ENCODE results near the gene MYOM3.

MYOM3 gene

DNA sequence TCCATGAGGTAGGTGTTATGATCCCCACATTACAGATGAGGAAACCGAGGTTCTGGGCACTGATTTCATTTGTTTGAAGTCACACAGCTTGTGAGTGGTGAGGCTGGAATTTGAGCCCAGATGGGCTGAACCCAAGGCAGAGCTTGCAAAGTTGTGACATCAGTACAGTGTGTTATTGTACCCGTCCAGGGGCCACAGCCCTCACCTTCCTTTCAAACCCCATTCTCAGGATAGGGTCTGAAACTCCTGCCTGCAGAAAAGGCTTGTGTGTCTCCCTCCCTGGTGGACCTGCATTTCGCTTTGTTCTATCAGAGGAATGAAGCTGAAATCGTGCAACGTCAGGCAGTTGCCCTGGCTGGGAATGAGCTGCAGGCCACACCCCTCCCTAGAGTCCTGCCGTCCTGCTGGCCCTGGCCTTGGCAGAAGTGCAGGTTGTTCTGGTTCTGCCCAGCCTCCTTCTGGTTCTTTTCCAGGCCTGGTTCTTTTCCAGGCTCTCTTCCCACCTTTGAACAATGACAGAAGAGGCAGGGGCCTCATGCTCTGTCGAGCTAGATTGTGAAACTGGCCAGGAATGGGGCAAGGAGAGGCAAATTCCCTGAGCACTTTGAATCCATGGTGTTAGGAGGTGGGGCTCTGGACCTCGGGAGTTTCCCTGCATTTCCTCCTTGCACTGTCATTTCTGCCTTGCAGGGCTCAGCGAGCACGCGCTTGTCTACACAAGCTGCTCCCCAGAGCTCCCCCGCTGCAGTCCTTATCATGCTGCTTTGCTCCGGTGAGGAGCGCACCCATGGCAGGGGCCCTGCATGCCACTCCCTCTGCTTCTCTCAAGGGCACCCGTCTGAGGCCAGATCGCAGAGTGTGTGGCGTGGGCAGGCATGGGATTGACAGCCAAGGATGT is 8.2 kb upstream of the MYOM3 start:
- Histone ChIP-seq H3F3A (ENCODE audit: insufficient read depth, low read length) (no peaks in the 10 kb centered on the region), H3K79me2 (ENCODE audit: insufficient read depth, low read length) (no peaks in the 10 kb centered on the region), H3K9me3 (ENCODE audit: low read length) (no peaks in the 10 kb centered on the region), H4K20me1 (ENCODE audit: insufficient read depth, low read length) (no peaks in the 10 kb centered on the region), H3K27ac (ENCODE audit: low read depth, low read length, poor library complexity, severe bottlenecking) (no peak overlapping the region), H3K27me3 (ENCODE audit: insufficient read depth, low read length) (0 out of 2 replicates have a peak, but pooled peaks cover 9% of the 10 kb centered on the region), H3K4me1 (ENCODE audit: insufficient read depth, low read length, severe bottlenecking) (no peaks in the 10 kb centered on the region), H3K4me2 (ENCODE audit: low read length) (no peak overlapping the region), H3K9me2 (ENCODE audit: low read depth, low read length) (no peaks in the 10 kb centered on the region), H3K4me3 (ENCODE audit: low read depth, low read length, poor library complexity, severe bottlenecking) (no peak overlapping the region), H2AFZ (ENCODE audit: low read length) (no peak overlapping the region), H3K36me3 (ENCODE audit: insufficient read depth, low read length) (no peaks in the 10 kb centered on the region), H3K9ac (ENCODE audit: low read length) (no peak overlapping the region)
- TF ChIP-seq, protein P1, sequence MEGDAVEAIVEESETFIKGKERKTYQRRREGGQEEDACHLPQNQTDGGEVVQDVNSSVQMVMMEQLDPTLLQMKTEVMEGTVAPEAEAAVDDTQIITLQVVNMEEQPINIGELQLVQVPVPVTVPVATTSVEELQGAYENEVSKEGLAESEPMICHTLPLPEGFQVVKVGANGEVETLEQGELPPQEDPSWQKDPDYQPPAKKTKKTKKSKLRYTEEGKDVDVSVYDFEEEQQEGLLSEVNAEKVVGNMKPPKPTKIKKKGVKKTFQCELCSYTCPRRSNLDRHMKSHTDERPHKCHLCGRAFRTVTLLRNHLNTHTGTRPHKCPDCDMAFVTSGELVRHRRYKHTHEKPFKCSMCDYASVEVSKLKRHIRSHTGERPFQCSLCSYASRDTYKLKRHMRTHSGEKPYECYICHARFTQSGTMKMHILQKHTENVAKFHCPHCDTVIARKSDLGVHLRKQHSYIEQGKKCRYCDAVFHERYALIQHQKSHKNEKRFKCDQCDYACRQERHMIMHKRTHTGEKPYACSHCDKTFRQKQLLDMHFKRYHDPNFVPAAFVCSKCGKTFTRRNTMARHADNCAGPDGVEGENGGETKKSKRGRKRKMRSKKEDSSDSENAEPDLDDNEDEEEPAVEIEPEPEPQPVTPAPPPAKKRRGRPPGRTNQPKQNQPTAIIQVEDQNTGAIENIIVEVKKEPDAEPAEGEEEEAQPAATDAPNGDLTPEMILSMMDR (IDR thresholded peaks at IDR 0.05; ENCODE audit: low read length) = no peak
- no peak for TF ChIP-seq EZH2 (IDR thresholded peaks at IDR 0.05; ENCODE audit: borderline replicate concordance, low read length)

DNA sequence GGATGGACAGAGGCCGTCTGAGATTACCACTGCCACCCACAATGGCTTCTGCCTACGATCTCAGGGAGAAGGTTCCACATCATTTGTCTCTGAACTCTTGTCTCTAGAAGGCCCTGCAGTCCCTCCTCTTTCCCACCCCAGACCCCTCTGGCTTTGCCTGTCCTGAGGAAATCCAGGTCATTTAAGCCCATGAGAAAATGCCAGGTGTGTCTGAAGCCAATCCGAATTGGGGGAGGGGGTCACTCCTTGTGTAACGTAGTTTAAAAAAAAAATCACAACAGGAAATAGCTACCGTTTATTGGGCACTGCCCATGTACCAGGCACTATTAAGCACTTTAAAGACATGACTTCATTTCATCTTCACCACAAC is 7.5 kb upstream of the MYOM3 start:
- no peaks in the 10 kb centered on the region for H3F3A ChIP-seq (ENCODE audit: insufficient read depth, low read length)
- no peak overlapping the region for H3K4me3 ChIP-seq (ENCODE audit: low read depth, low read length, poor library complexity, severe bottlenecking)
- no peak for TF ChIP-seq EZH2 (IDR thresholded peaks at IDR 0.05; ENCODE audit: borderline replicate concordance, low read length)
- TF ChIP-seq, protein P1 (IDR thresholded peaks at IDR 0.05; ENCODE audit: low read length) = no peak
- no peak overlapping the region for H3K27ac ChIP-seq (ENCODE audit: low read depth, low read length, poor library complexity, severe bottlenecking)
- H3K4me1 ChIP-seq (ENCODE audit: insufficient read depth, low read length, severe bottlenecking) = no peaks in the 10 kb centered on the region
- no peaks in the 10 kb centered on the region for H3K36me3 ChIP-seq (ENCODE audit: insufficient read depth, low read length)
- no peak overlapping the region for H3K9ac ChIP-seq (ENCODE audit: low read length)
- no peaks in the 10 kb centered on the region for H4K20me1 ChIP-seq (ENCODE audit: insufficient read depth, low read length)
- H3K79me2 ChIP-seq (ENCODE audit: insufficient read depth, low read length) = no peaks in the 10 kb centered on the region
- no peak overlapping the region for H2AFZ ChIP-seq (ENCODE audit: low read length)
- no peaks in the 10 kb centered on the region for H3K9me2 ChIP-seq (ENCODE audit: low read depth, low read length)
- 0 out of 2 replicates have a peak, but pooled peaks cover 7% of the 10 kb centered on the region for H3K27me3 ChIP-seq (ENCODE audit: insufficient read depth, low read length)
- no peaks in the 10 kb centered on the region for H3K9me3 ChIP-seq (ENCODE audit: low read length)
- no peak overlapping the region for H3K4me2 ChIP-seq (ENCODE audit: low read length)

DNA sequence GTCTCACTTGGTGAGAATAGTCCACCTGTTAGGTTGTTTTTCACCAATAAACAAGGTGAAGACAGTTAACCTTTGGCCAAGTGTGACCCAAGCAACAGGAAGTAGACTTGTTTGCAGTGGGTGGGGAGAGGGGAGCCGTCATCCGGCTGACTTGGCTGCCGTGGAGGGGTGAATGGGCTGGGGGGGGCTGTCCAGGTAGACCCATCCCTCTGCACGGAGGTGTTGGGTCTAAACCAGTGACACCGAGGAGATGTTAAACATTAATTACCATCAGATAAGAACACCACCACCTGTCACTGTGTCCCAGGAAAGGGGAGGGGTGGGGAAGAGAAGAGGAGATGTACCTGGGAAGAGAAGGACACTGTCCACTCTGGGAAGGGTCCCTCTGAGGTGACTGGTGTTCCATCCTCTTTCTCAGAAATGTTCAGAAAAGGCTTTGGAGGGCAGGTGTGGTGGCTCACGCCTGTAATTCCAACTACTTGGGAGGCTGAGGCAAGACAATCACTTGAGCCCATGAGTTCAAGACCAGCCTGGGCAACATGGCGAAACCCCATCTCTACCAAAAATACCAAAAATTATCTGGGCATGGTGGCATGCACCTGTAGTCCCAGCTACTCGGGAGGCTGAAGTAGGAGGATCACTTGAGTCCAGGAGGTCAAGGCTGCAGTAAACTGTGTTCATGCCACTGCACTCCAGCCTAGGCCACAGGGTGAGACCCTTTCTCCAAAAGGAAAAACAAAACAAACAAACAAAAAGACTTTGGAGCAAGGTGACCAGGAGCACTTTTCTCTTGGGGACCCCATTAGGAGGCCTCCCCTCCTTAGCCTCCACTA is 6.7 kb upstream of the MYOM3 start:
- Histone ChIP-seq H3K9me3 (ENCODE audit: low read length) (no peaks in the 10 kb centered on the region), H3F3A (ENCODE audit: insufficient read depth, low read length) (no peaks in the 10 kb centered on the region), H3K9me2 (ENCODE audit: low read depth, low read length) (no peaks in the 10 kb centered on the region), H3K27me3 (ENCODE audit: insufficient read depth, low read length) (0 out of 2 replicates have a peak, but pooled peaks cover 7% of the 10 kb centered on the region), H3K27ac (ENCODE audit: low read depth, low read length, poor library complexity, severe bottlenecking) (no peak overlapping the region), H4K20me1 (ENCODE audit: insufficient read depth, low read length) (no peaks in the 10 kb centered on the region), H3K9ac (ENCODE audit: low read length) (no peak overlapping the region), H3K36me3 (ENCODE audit: insufficient read depth, low read length) (no peaks in the 10 kb centered on the region), H3K4me3 (ENCODE audit: low read depth, low read length, poor library complexity, severe bottlenecking) (no peak overlapping the region), H3K4me1 (ENCODE audit: insufficient read depth, low read length, severe bottlenecking) (no peaks in the 10 kb centered on the region), H2AFZ (ENCODE audit: low read length) (no peak overlapping the region), H3K4me2 (ENCODE audit: low read length) (no peak overlapping the region), H3K79me2 (ENCODE audit: insufficient read depth, low read length) (no peaks in the 10 kb centered on the region)
- TF ChIP-seq EZH2 (IDR thresholded peaks at IDR 0.05; ENCODE audit: borderline replicate concordance, low read length) = no peak
- TF ChIP-seq, protein P1 (IDR thresholded peaks at IDR 0.05; ENCODE audit: low read length) = no peak

Measured in OCI-LY1 (cell line).